ENCODE data around the gene GTSF1L.
"Not testable (repeated sequence)": the region's sequence is repeated elsewhere in the genome, so short reads cannot be mapped to it uniquely, and the experiment has no call there.

The GTSF1L gene

GRCh38 chr20:43726811-43727338 lies at the start of gene GTSF1L:
Gene GTSF1L, minus strand, starts transcription at chr20:43727002. Its CDS starts 308 bp downstream, at chr20:43726694.
- no peak for DNase-seq

GRCh38 chr20:43774754-43775153 lies 48.0 kb upstream of the GTSF1L start:
- DNase-seq = no peak

GRCh38 chr20:43771503-43772190 lies 44.8 kb upstream of the GTSF1L start:
- DNase-seq = no peak

GRCh38 chr20:43770342-43770741 lies 43.5 kb upstream of the GTSF1L start:
- no peak for DNase-seq

- no peak for DNase-seq
Observed at GRCh38 chr20:43767686-43768474, 41.1 kb upstream of the GTSF1L start.

GRCh38 chr20:43766917-43767316 lies 40.1 kb upstream of the GTSF1L start:
- no peak for DNase-seq

GRCh38 chr20:43766385-43766784 lies 39.6 kb upstream of the GTSF1L start:
- DNase-seq = no peak

- no peak for DNase-seq
Observed at GRCh38 chr20:43765916-43766315, 39.1 kb upstream of the GTSF1L start.

- no peak for DNase-seq
Observed at GRCh38 chr20:43762911-43763310, 36.1 kb upstream of the GTSF1L start.

GRCh38 chr20:43761386-43762340 lies 34.9 kb upstream of the GTSF1L start:
- no peak for DNase-seq

- not testable (repeated sequence) for DNase-seq
Observed at GRCh38 chr20:43757888-43758287, 31.1 kb upstream of the GTSF1L start.

GRCh38 chr20:43755851-43756250 lies 29.0 kb upstream of the GTSF1L start:
- DNase-seq = no peak

GRCh38 chr20:43755390-43755789 lies 28.6 kb upstream of the GTSF1L start:
- no peak for DNase-seq

GRCh38 chr20:43752561-43753301 lies 25.9 kb upstream of the GTSF1L start:
- peak; percentile 24 for DNase-seq

GRCh38 chr20:43752051-43752360 lies 25.2 kb upstream of the GTSF1L start:
- DNase-seq = no peak

- peak; percentile 77 for DNase-seq
Observed at GRCh38 chr20:43751167-43752050, 24.6 kb upstream of the GTSF1L start.

GRCh38 chr20:43750774-43751166 lies 24.0 kb upstream of the GTSF1L start:
- no peak for DNase-seq

- peak; percentile 88 for DNase-seq
Observed at GRCh38 chr20:43749734-43750294, 23.0 kb upstream of the GTSF1L start.

GRCh38 chr20:43748274-43748673 lies 21.5 kb upstream of the GTSF1L start:
- no peak for DNase-seq

- no peak for DNase-seq
Observed at GRCh38 chr20:43746344-43747137, 19.7 kb upstream of the GTSF1L start.

All from stimulated activated CD4-positive, alpha-beta T cell treated with anti-CD3 and anti-CD28 coated beads, Interleukin-4, amount 100 ng/mL, for 24 hours (primary cell).